ENCODE results near the gene DAG1.

GRCh38 chr3:49509028-49509561 lies 39.0 kb downstream of the DAG1 start:
- no peak for TF ChIP-seq CTCF (IDR thresholded peaks at IDR 0.05)
- no peak for TF ChIP-seq POLR2A (IDR thresholded peaks at IDR 0.05)
